GM21528 (cell line): ENCODE measurements around the gene IGF1.

ENCODE experiments used
- ATAC-seq: cut with Tn5 transposase; IDR thresholded peaks from one replicate; pipeline ENCODE4 v1.9.1; 2021; ENCODE audit warnings: mild to moderate bottlenecking, moderate library complexity; ENCODE audit not compliant: unreplicated experiment, low FRiP score

IGF1 gene

GRCh38 chr12:102433304-102433703, 47.1 kb downstream of the IGF1 start:
- ATAC-seq = no peak

GRCh38 chr12:102430661-102431060, 49.7 kb downstream of the IGF1 start:
- ATAC-seq = no peak

GRCh38 chr12:102429211-102430154, 50.9 kb downstream of the IGF1 start:
- no peak for ATAC-seq

GRCh38 chr12:102427543-102427941, 52.8 kb downstream of the IGF1 start:
- no peak for ATAC-seq

- no peak for ATAC-seq
These were observed 53.5 kb downstream of the IGF1 start for GRCh38 chr12:102426599-102427542.

- ATAC-seq = no peak
These were observed 55.0 kb downstream of the IGF1 start for GRCh38 chr12:102425109-102426039.

GRCh38 chr12:102423462-102423861, 56.9 kb downstream of the IGF1 start:
- no peak for ATAC-seq

- no peak for ATAC-seq
These were observed 58.4 kb downstream of the IGF1 start for GRCh38 chr12:102421802-102422583.

- no peak for ATAC-seq
These were observed 61.1 kb downstream of the IGF1 start for GRCh38 chr12:102419094-102419764.

GRCh38 chr12:102417055-102417454, 63.3 kb downstream of the IGF1 start:
- no peak for ATAC-seq

GRCh38 chr12:102415515-102415914, 64.8 kb downstream of the IGF1 start:
- no peak for ATAC-seq

GRCh38 chr12:102413396-102413795, 67.0 kb downstream of the IGF1 start:
- no peak for ATAC-seq

- ATAC-seq = no peak
These were observed 69.9 kb downstream of the IGF1 start for GRCh38 chr12:102410511-102410910.

GRCh38 chr12:102408487-102409297, 71.7 kb downstream of the IGF1 start:
- no peak for ATAC-seq

- no peak for ATAC-seq
These were observed 72.4 kb downstream of the IGF1 start for GRCh38 chr12:102407776-102408486.

- peak; percentile 63 for ATAC-seq
These were observed 74.3 kb downstream of the IGF1 start for GRCh38 chr12:102406033-102406584.

GRCh38 chr12:102401087-102401486, 79.3 kb downstream of the IGF1 start:
- no peak for ATAC-seq
